ENCODE data around the gene ADARB2. TPM values are rescaled to one million over a fixed set of nuclear protein-coding genes. Genes with fewer than 3 reads are reported as not detected.

The ADARB2 gene
- total RNA-seq, 4 donors from 2014 or later: 2.3 to 3.7 (median 2.6) TPM

GRCh38 chr10:1679821-1680650, 57.3 kb downstream of the ADARB2 start:
- WGBS: 67% methylated on average over 13 of the region's 13 CpGs
- no peaks in the 10 kb centered on the region for H3K36me3 ChIP-seq
- intact Hi-C loops (cut with DNase I): no loop called here
- no peaks in the 10 kb centered on the region for H3K4me1 ChIP-seq
- no peaks in the 10 kb centered on the region for H3K9me3 ChIP-seq
- no peak overlapping the region for H3K4me3 ChIP-seq
- DNase-seq (ENCODE audit: extremely low spot score): no peak
- peaks cover 0 to 10% (median 0%) of the 10 kb centered on the region in 4 donors for H3K27me3 ChIP-seq
- H3K27ac ChIP-seq (replicated peaks in 1 of 4): no peak overlapping the region
- TF ChIP-seq POLR2AphosphoS5 (IDR thresholded peaks at IDR 0.05): no peak
- TF ChIP-seq POLR2A (IDR thresholded peaks at IDR 0.05; ENCODE audit: low read depth): no peak
- TF ChIP-seq CTCF (IDR thresholded peaks at IDR 0.05): no peak
- no peak for TF ChIP-seq EP300 (IDR thresholded peaks at IDR 0.05)

- H3K4me3 ChIP-seq: no peak overlapping the region
- no peaks in the 10 kb centered on the region for H3K4me1 ChIP-seq
- peaks cover 0 to 11% (median 0%) of the 10 kb centered on the region in 4 donors for H3K27me3 ChIP-seq
- H3K27ac ChIP-seq (replicated peaks in 1 of 4): no peak overlapping the region
- no peaks in the 10 kb centered on the region for H3K36me3 ChIP-seq
- H3K9me3 ChIP-seq: no peaks in the 10 kb centered on the region
- TF ChIP-seq EP300 (IDR thresholded peaks at IDR 0.05): no peak
- TF ChIP-seq POLR2AphosphoS5 (IDR thresholded peaks at IDR 0.05): no peak
- no peak for TF ChIP-seq POLR2A (IDR thresholded peaks at IDR 0.05; ENCODE audit: low read depth)
- no peak for TF ChIP-seq CTCF (IDR thresholded peaks at IDR 0.05)
- intact Hi-C loops (cut with DNase I): no loop called here
- DNase-seq (ENCODE audit: extremely low spot score): no peak
- WGBS: 87% methylated on average over 15 of the region's 15 CpGs
Observed at GRCh38 chr10:1678084-1678483, 59.2 kb downstream of the ADARB2 start.

GRCh38 chr10:1677307-1677939, 59.9 kb downstream of the ADARB2 start:
- Histone ChIP-seq H3K9me3 (no peaks in the 10 kb centered on the region), H3K36me3 (no peaks in the 10 kb centered on the region), H3K4me1 (no peaks in the 10 kb centered on the region), H3K27ac (replicated peaks in 1 of 4) (no peak overlapping the region), H3K4me3 (no peak overlapping the region), H3K27me3 (peaks cover 0 to 16% (median 0%) of the 10 kb centered on the region in 4 donors)
- no peak for TF ChIP-seq POLR2A (IDR thresholded peaks at IDR 0.05; ENCODE audit: low read depth)
- TF ChIP-seq EP300 (IDR thresholded peaks at IDR 0.05): no peak
- no peak for DNase-seq (ENCODE audit: extremely low spot score)
- intact Hi-C loops (cut with DNase I): no loop called here
- WGBS: 73% methylated on average over 6 of the region's 6 CpGs

- Histone ChIP-seq H3K27ac (replicated peaks in 1 of 4) (no peak overlapping the region), H3K36me3 (no peaks in the 10 kb centered on the region), H3K9me3 (no peaks in the 10 kb centered on the region), H3K4me3 (no peak overlapping the region), H3K4me1 (no peaks in the 10 kb centered on the region), H3K27me3 (peaks cover 0 to 34% (median 0%) of the 10 kb centered on the region in 4 donors)
- no peak for DNase-seq (ENCODE audit: extremely low spot score)
- TF ChIP-seq EP300 (IDR thresholded peaks at IDR 0.05) (no peak), POLR2AphosphoS5 (IDR thresholded peaks at IDR 0.05) (no peak), CTCF (IDR thresholded peaks at IDR 0.05) (no peak), POLR2A (IDR thresholded peaks at IDR 0.05; ENCODE audit: low read depth) (no peak)
- intact Hi-C loops (cut with DNase I): no loop called here
- 91% methylated on average over 11 of the region's 11 CpGs for WGBS
Observed at GRCh38 chr10:1674501-1674900, 62.8 kb downstream of the ADARB2 start.

GRCh38 chr10:1673568-1674345, 63.6 kb downstream of the ADARB2 start:
- Histone ChIP-seq H3K4me3 (no peak overlapping the region), H3K4me1 (no peaks in the 10 kb centered on the region), H3K9me3 (no peaks in the 10 kb centered on the region), H3K27me3 (peaks cover 0 to 34% (median 0%) of the 10 kb centered on the region in 4 donors), H3K27ac (replicated peaks in 1 of 4) (no peak overlapping the region), H3K36me3 (no peaks in the 10 kb centered on the region)
- intact Hi-C loops (cut with DNase I): no loop called here
- TF ChIP-seq CTCF (IDR thresholded peaks at IDR 0.05) (no peak), EP300 (IDR thresholded peaks at IDR 0.05) (no peak), POLR2AphosphoS5 (IDR thresholded peaks at IDR 0.05) (no peak), POLR2A (IDR thresholded peaks at IDR 0.05; ENCODE audit: low read depth) (no peak)
- no peak for DNase-seq (ENCODE audit: extremely low spot score)
- 81% methylated on average over 21 of the region's 21 CpGs for WGBS

All from esophagus muscularis mucosa (tissue), 4 donors.